GM12878 (cell line): ENCODE data around the gene CARS2. TPM values are rescaled to one million over a fixed set of nuclear protein-coding genes. Genes with fewer than 3 reads are reported as not detected.

Experiments used
- ATAC-seq: fragments of 200-7000 bp; cut with Tn5 transposase; 3 replicates; pipeline ENCODE4 v1.9.1; 2020; ENCODE audit warnings: mild to moderate bottlenecking, moderate library complexity
- BruUV-seq: library from RNA; stranded (reverse); fragments of 400-500 nt; replicated peaks from 2 replicates; lab custom pipeline; 2021; lab: Mats Ljungman, UMichigan
- CTCF ChIA-PET: fragments of 300-600 bp; sonication (Branson Sonifier 250); formaldehyde crosslinking; extraction: SDS; loops from one replicate; lab custom pipeline; 2021; ENCODE audit warnings: inconsistent platforms; lab: Yijun Ruan, JAX
- POLR2A ChIA-PET: fragments of 350-600 bp; formaldehyde crosslinking; extraction: SDS; loops from one replicate; lab custom pipeline; 2021; ENCODE audit warnings: inconsistent platforms; lab: Charles Lee
- RAD21 ChIA-PET: fragments of 300-600 bp; sonication (Branson Sonifier 250); formaldehyde crosslinking; loops from one replicate; lab custom pipeline; 2023; ENCODE audit warnings: antibody characterized with exemption; ENCODE audit not compliant: unreplicated experiment; lab: Charles Lee
- SMC1A ChIA-PET: fragments of 300-600 bp; sonication (Branson Sonifier 250); formaldehyde crosslinking; loops from one replicate; lab custom pipeline; 2023; ENCODE audit not compliant: unreplicated experiment, uncharacterized antibody; lab: Charles Lee
- DNase-seq: peaks from one replicate; pipeline ENCODE4 v3.0.0-alpha.2; 2011; ENCODE audit warnings: low read depth, low spot score
- FAIRE-seq: peaks from 3 replicates; lab custom pipeline; 2011; peaks lifted over from hg19 to GRCh38; lab: Jason Lieb, UNC
- H2AFZ ChIP-seq: 2 replicates; pipeline ENCODE4 v1.6.0; 2011; ENCODE audit warnings: low read depth, low read length, control low read depth; ENCODE audit not compliant: control insufficient read depth
- H3K27ac ChIP-seq: 2 replicates; pipeline ENCODE4 v1.5.1; 2011; ENCODE audit warnings: control low read depth; ENCODE audit not compliant: control insufficient read depth, insufficient read depth
- H3K27me3 ChIP-seq, 2 experiments: replicated peaks in 1 of 2; 2 replicates each; pipeline versions ENCODE4 v1.6.0 to v1.6.1; 2011; ENCODE audit warnings: low read length in 1 of 2; ENCODE audit not compliant: control insufficient read depth in 2 of 2, insufficient read depth in 2 of 2
- H3K36me3 ChIP-seq, 2 experiments: 2 replicates each; pipeline ENCODE4 v1.5.1; 2011; ENCODE audit warnings: low read length in 1 of 2; ENCODE audit not compliant: control insufficient read depth in 2 of 2, insufficient read depth in 2 of 2
- H3K4me1 ChIP-seq: 2 replicates; pipeline ENCODE4 v1.6.1; 2011; ENCODE audit warnings: mild to moderate bottlenecking, low read length, moderate library complexity, mixed read lengths; ENCODE audit not compliant: control insufficient read depth, insufficient read depth
- H3K4me2 ChIP-seq: 2 replicates; pipeline ENCODE4 v1.6.0; 2011; ENCODE audit warnings: control low read depth; ENCODE audit not compliant: control insufficient read depth, insufficient read depth
- H3K4me3 ChIP-seq: fragments of 200-600 bp; sonication (generic); 2 replicates; pipeline ENCODE4 v1.5.1; 2016
- H3K79me2 ChIP-seq: 2 replicates; pipeline ENCODE4 v1.6.0; 2011; ENCODE audit warnings: low read length; ENCODE audit not compliant: control insufficient read depth, insufficient read depth
- H3K9ac ChIP-seq: 2 replicates; pipeline ENCODE4 v1.8.0; 2011; ENCODE audit warnings: low read length, control low read depth, mixed read lengths; ENCODE audit not compliant: control insufficient read depth, insufficient read depth
- H3K9me3 ChIP-seq: replicated peaks from 3 replicates; pipeline ENCODE4 v1.5.1; 2011; ENCODE audit warnings: mild to moderate bottlenecking, low read length; ENCODE audit not compliant: control insufficient read depth, insufficient read depth
- H4K20me1 ChIP-seq: 2 replicates; pipeline ENCODE4 v1.6.0; 2011; ENCODE audit not compliant: control insufficient read depth, insufficient read depth
- KLF5 ChIP-seq: fragments of 450-650 bp; IDR thresholded peaks from 2 replicates; pipeline ENCODE4 v1.6.1; 2014; ENCODE audit warnings: mild to moderate bottlenecking; ENCODE audit not compliant: partially characterized antibody
- LARP7 ChIP-seq: fragments of 450-650 bp; IDR thresholded peaks from 2 replicates; pipeline ENCODE4 v1.6.1; 2017; ENCODE audit warnings: mild to moderate bottlenecking
- PRDM15 ChIP-seq: fragments of 450-650 bp; formaldehyde crosslinking; IDR thresholded peaks from 2 replicates; pipeline ENCODE4 v1.4.0; 2020; ENCODE audit warnings: mild to moderate bottlenecking, moderate library complexity
- WGBS: methylation state at CpG from one replicate; pipeline ENCODE4 v1.1.6; 2016; ENCODE audit warnings: low lambda C conversion rate; ENCODE audit not compliant: insufficient replicate concordance, insufficient coverage; ENCODE audit errors: missing lambda C conversion rate; 5-methylcytosine and 5-hydroxymethylcytosine counted together
- in situ Hi-C: fragments of 300-500 bp; cut with MboI; formaldehyde crosslinking; loops from 9 replicates; pipeline ENCODE4 v1.14.3; 2018; ENCODE audit warnings: mixed read lengths
- intact Hi-C: fragments of 100-400 bp; cut with micrococcal nuclease; formaldehyde crosslinking; loops from one replicate; pipeline ENCODE4 v1.14.2; 2022; ENCODE audit not compliant: unreplicated experiment
- polyA plus RNA-seq, 11 experiments: library from polyadenylated mRNA; depleted of rRNA in 4 of 11; unstranded in 6 of 11; stranded (reverse) in 5 of 11; fragments of >200 nt; fragmentation: Nextera tagmentation in 4 of 11; fragmentation: Illumina TruSeq in 1 of 11; extraction: Ambion mirVana in 4 of 11; extraction: Trizol in 1 of 11; gene quantifications; 1 replicate in 1 of 11; 2 replicates in 10 of 11; pipeline versions ENCODE4 v1.2.1 to v1.2.3, GENCODE V29; 2011 to 2016; ENCODE audit warnings: inconsistent platforms in 2 of 11, missing spikeins in 2 of 11, low read depth in 1 of 11
- total RNA-seq, 4 experiments: library from RNA; depleted of rRNA in 3 of 4; stranded (reverse); fragments of >200 nt in 3 of 4; fragmentation: Illumina TruSeq in 1 of 4; extraction: Trizol in 1 of 4; gene quantifications; 2 replicates each; pipeline versions ENCODE4 v1.2.1 to v1.2.3, GENCODE V29; 2013 to 2021

CARS2 gene
- total and polyA plus RNA-seq, 10 of the 15 experiments (the other 5 are each of a cell fraction or from before 2014, with no cell fraction given), result 4.2 to 101 (median 61.5) TPM

GRCh38 chr13:110716247-110716515 is 10.3 kb upstream of the CARS2 start:
- under 1% methylated on average over 12 of the region's 12 CpGs for WGBS
- intact Hi-C loops, result loop anchor here (10.0 kb wide), 2 partner anchors 469 to 591 kb away; no protein-coding TSS in a partner anchor
- TF ChIP-seq KLF5 (no peak), LARP7 (0 out of 2 replicates have a peak, but pooled peaks have one; percentile 6), PRDM15 (no peak)
- in situ Hi-C loops, result no loop called here
- peaks cover 7 to 10% of the 10 kb centered on the region in 2 experiments; a peak in 3 of 4 replicates for H3K36me3 ChIP-seq
- ChIA-PET CTCF (interaction anchor here (0.9 to 3.4 kb wide), 8 partner anchors 9 to 177 kb away, joined by 3 to 23 read pairs (median 5); partner anchors contain the start of gene RAB20), POLR2A (interaction anchor here (1.0 to 3.0 kb wide), 6 partner anchors 11 to 199 kb away, joined by 3 to 25 read pairs (median 6); partner anchors contain the start of genes ANKRD10 and CARS2), SMC1A (interaction anchor here (1.0 to 3.6 kb wide), 11 partner anchors 12 to 260 kb away, joined by 3 to 21 read pairs (median 4); no protein-coding TSS in a partner anchor), RAD21 (interaction anchor here (1.0 kb wide), 1 partner anchor 102 kb away, joined by 3 read pairs; no protein-coding TSS in a partner anchor)
- peak overlapping the region; percentile 97 for H3K9ac ChIP-seq
- no peak for ATAC-seq
- peak overlapping the region; percentile 59 for H2AFZ ChIP-seq
- peak overlapping the region; percentile 74 for H3K27ac ChIP-seq
- H3K27me3 ChIP-seq, result no peaks in the 10 kb centered on the region
- H3K79me2 ChIP-seq, result peaks cover 56% of the 10 kb centered on the region
- peak overlapping the region; percentile 83 for H3K4me2 ChIP-seq
- BruUV-seq, result no TSS peak
- peaks cover 4% of the 10 kb centered on the region for H3K4me1 ChIP-seq
- DNase-seq, result no peak
- no peak for FAIRE-seq
- no peaks in the 10 kb centered on the region; the same call in 1 of the 2 replicates for H4K20me1 ChIP-seq
- H3K9me3 ChIP-seq, result no peaks in the 10 kb centered on the region; the same call in 2 of the 3 replicates
- H3K4me3 ChIP-seq, result peak overlapping the region; percentile 92
